Measurements from ENCODE around the gene ATP5F1C.

Gene ATP5F1C

DNA sequence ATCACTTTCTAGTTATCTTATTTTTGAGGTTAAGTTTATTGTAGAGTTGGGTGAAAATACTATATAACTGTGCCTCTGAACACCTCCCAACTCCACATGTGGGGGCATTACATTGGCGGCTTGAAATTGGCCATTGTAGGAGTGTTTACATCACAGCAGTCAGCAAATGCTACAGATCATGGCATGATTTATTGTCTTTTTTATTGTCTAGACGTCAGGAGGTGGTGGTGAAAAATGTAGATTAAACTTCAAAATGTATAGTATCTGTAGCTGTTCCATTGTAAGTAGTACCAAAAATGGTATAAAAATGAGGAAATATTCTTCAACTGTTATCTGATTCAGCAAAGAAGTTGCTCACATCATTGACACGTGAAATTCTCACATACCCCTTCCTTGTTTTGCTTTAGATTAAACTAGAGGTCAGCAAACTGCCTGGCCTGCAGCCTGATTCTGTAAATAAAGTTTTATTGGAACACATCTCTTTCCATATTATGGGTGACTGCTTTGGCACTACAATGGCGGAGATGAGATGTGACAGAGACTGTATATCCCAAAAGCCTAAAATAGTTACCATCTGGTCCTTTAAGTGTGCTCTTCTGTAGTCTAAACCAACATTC lies 65.4 kb downstream of the ATP5F1C start:
- DNase-seq (ENCODE audit: low spot score) = no peak

DNA sequence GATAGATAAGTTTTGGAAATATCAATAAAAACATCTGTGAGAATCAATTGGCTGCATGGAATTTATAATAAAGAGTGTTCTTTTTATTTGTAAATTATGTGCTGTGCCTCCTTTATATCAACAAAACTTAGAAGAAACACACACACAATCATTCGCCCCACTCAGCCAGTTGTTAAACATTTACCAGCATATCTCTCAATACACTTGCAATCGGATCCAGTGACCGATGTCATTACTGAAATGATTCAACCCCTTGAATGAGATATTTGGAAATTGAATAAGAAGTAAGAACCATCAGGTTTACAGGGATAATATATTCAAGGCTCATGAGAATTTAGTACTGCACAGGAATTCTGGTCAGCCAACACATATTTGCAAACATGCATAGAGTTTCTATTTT lies 65.9 kb downstream of the ATP5F1C start:
- DNase-seq (ENCODE audit: low spot score) = no peak

- DNase-seq (ENCODE audit: low spot score) = no peak
Observed at GRCh38 chr10:7855205-7855604, 67.2 kb downstream of the ATP5F1C start.

GRCh38 chr10:7856678-7857077 lies 68.7 kb downstream of the ATP5F1C start:
- DNase-seq (ENCODE audit: low spot score) = no peak

DNA sequence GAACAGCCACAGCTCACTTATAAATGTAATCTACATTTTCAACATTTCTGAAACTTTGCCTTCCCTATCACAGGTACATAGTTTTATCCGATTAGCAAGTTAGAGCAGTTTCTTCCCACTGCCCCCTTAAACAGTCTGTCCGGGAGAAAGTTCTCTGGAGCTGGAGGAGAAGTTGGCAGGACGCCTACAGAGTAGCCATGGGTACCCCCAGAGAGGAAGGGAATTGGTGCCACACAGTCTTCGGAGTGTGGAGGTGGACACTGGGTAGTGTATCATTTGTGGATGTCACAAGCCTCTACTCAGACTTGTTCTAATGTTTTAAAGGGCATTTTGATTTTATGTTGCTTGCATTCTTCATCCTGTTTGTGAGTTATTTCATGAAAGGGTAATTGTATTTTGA lies 69.3 kb downstream of the ATP5F1C start:
- no peak for DNase-seq (ENCODE audit: low spot score)
